ENCODE results near the gene FBXW2. TPM values are rescaled to one million over a fixed set of nuclear protein-coding genes. Genes with fewer than 3 reads are reported as not detected.

Gene FBXW2
- total RNA-seq, 2 donors from 2014 or later, result 72.6 to 78.5 TPM

GRCh38 chr9:120715389-120715924 is 77.8 kb downstream of the FBXW2 start:
- Mint-ChIP-seq H3K27me3 (ENCODE audit: low read depth) (no peaks in the 10 kb centered on the region), H3K9me3 (no peaks in the 10 kb centered on the region), H3K27ac (no peak overlapping the region), H3K36me3 (ENCODE audit: insufficient read depth in 2 of 2) (peaks cover 0 to 5% of the 10 kb centered on the region in 2 donors), H3K4me3 (peak overlapping the region; percentile 59 to 86), H3K4me1 (ENCODE audit: low read depth) (peaks cover 46% of the 10 kb centered on the region)
- no peak for ATAC-seq (replicated peaks in 1 of 2)
- DNase-seq, result no peak

- Mint-ChIP-seq H3K27ac (no peak overlapping the region), H3K4me3 (peak overlapping the region; percentile 86 to 92), H3K36me3 (ENCODE audit: insufficient read depth in 2 of 2) (peaks cover 0 to 5% of the 10 kb centered on the region in 2 donors), H3K27me3 (ENCODE audit: low read depth) (no peaks in the 10 kb centered on the region), H3K9me3 (no peaks in the 10 kb centered on the region), H3K4me1 (ENCODE audit: low read depth) (peaks cover 51% of the 10 kb centered on the region)
- DNase-seq, result no peak
- no peak for ATAC-seq (replicated peaks in 1 of 2)
Measured at GRCh38 chr9:120714846-120715388, 78.3 kb downstream of the FBXW2 start.

- H3K4me1 Mint-ChIP-seq (ENCODE audit: low read depth), result peaks cover 52% of the 10 kb centered on the region
- peak within 1 kb of the TSS; percentile 41 for H3K27ac Mint-ChIP-seq
- no peaks in the 10 kb centered on the region for H3K9me3 Mint-ChIP-seq
- ATAC-seq (replicated peaks in 1 of 2), result peak; percentile 97 to 98
- DNase-seq, result peak; percentile 97 to 99
- no peaks in the 10 kb centered on the region for H3K27me3 Mint-ChIP-seq (ENCODE audit: low read depth)
- H3K36me3 Mint-ChIP-seq (ENCODE audit: insufficient read depth in 2 of 2), result peaks cover 0 to 5% of the 10 kb centered on the region in 2 donors
- peak within 1 kb of the TSS; percentile 95 to 96 for H3K4me3 Mint-ChIP-seq
Measured at GRCh38 chr9:120714088-120714845, 78.9 kb downstream of the FBXW2 start, which contains the start of gene MEGF9. Gene MEGF9, minus strand, starts transcription at chr9:120714470. Its CDS starts 112 bp downstream, at chr9:120714358.

GRCh38 chr9:120713257-120714087 is 79.7 kb downstream of the FBXW2 start:
- peaks cover 0 to 5% of the 10 kb centered on the region in 2 donors for H3K36me3 Mint-ChIP-seq (ENCODE audit: insufficient read depth in 2 of 2)
- H3K27me3 Mint-ChIP-seq (ENCODE audit: low read depth), result no peaks in the 10 kb centered on the region
- peak overlapping the region; percentile 95 to 96 for H3K4me3 Mint-ChIP-seq
- peaks cover 51% of the 10 kb centered on the region for H3K4me1 Mint-ChIP-seq (ENCODE audit: low read depth)
- DNase-seq, result peak; percentile 26 to 35
- ATAC-seq (replicated peaks in 1 of 2), result no peak
- H3K27ac Mint-ChIP-seq, result peak overlapping the region; percentile 37
- H3K9me3 Mint-ChIP-seq, result no peaks in the 10 kb centered on the region

- Mint-ChIP-seq H3K27ac (peak overlapping the region; percentile 80), H3K4me1 (ENCODE audit: low read depth) (peaks cover 48% of the 10 kb centered on the region), H3K27me3 (ENCODE audit: low read depth) (no peaks in the 10 kb centered on the region), H3K4me3 (peak overlapping the region; percentile 95 to 96), H3K36me3 (ENCODE audit: insufficient read depth in 2 of 2) (peaks cover 0 to 5% of the 10 kb centered on the region in 2 donors), H3K9me3 (no peaks in the 10 kb centered on the region)
- ATAC-seq (replicated peaks in 1 of 2) (no peak), DNase-seq (no peak)
Measured at GRCh38 chr9:120712539-120713031, 80.6 kb downstream of the FBXW2 start.

GRCh38 chr9:120711841-120712538 is 81.2 kb downstream of the FBXW2 start:
- peaks cover 54% of the 10 kb centered on the region for H3K4me1 Mint-ChIP-seq (ENCODE audit: low read depth)
- peak overlapping the region; percentile 80 for H3K27ac Mint-ChIP-seq
- no peak for DNase-seq
- H3K9me3 Mint-ChIP-seq, result no peaks in the 10 kb centered on the region
- no peak for ATAC-seq (replicated peaks in 1 of 2)
- H3K27me3 Mint-ChIP-seq (ENCODE audit: low read depth), result no peaks in the 10 kb centered on the region
- H3K4me3 Mint-ChIP-seq, result peak overlapping the region; percentile 95 to 96
- H3K36me3 Mint-ChIP-seq (ENCODE audit: insufficient read depth in 2 of 2), result peaks cover 0 to 5% of the 10 kb centered on the region in 2 donors

- DNase-seq, result no peak
- Mint-ChIP-seq H3K9me3 (no peaks in the 10 kb centered on the region), H3K27me3 (ENCODE audit: low read depth) (no peaks in the 10 kb centered on the region), H3K4me1 (ENCODE audit: low read depth) (peaks cover 55% of the 10 kb centered on the region), H3K27ac (peak overlapping the region; percentile 91), H3K4me3 (peak overlapping the region; percentile 81 to 96), H3K36me3 (ENCODE audit: insufficient read depth in 2 of 2) (peaks cover 0 to 5% of the 10 kb centered on the region in 2 donors)
- ATAC-seq (replicated peaks in 1 of 2), result no peak
Measured at GRCh38 chr9:120711354-120711753, 81.9 kb downstream of the FBXW2 start.

- DNase-seq (no peak), ATAC-seq (replicated peaks in 1 of 2) (no peak)
- Mint-ChIP-seq H3K4me3 (peak overlapping the region; percentile 81 to 96), H3K36me3 (ENCODE audit: insufficient read depth in 2 of 2) (peaks cover 0 to 5% of the 10 kb centered on the region in 2 donors), H3K27me3 (ENCODE audit: low read depth) (no peaks in the 10 kb centered on the region), H3K27ac (peak overlapping the region; percentile 91), H3K9me3 (no peaks in the 10 kb centered on the region), H3K4me1 (ENCODE audit: low read depth) (peaks cover 50% of the 10 kb centered on the region)
Measured at GRCh38 chr9:120710110-120710981, 82.9 kb downstream of the FBXW2 start.

GRCh38 chr9:120708526-120709224 is 84.5 kb downstream of the FBXW2 start:
- Mint-ChIP-seq H3K9me3 (no peaks in the 10 kb centered on the region), H3K27me3 (ENCODE audit: low read depth) (no peaks in the 10 kb centered on the region), H3K36me3 (ENCODE audit: insufficient read depth in 2 of 2) (peaks cover 0 to 6% of the 10 kb centered on the region in 2 donors), H3K4me3 (peak overlapping the region; percentile 62 to 72), H3K4me1 (ENCODE audit: low read depth) (peaks cover 46% of the 10 kb centered on the region), H3K27ac (peak overlapping the region; percentile 50)
- DNase-seq (no peak), ATAC-seq (replicated peaks in 1 of 2) (no peak)

GRCh38 chr9:120707170-120707569 is 86.0 kb downstream of the FBXW2 start:
- ATAC-seq (replicated peaks in 1 of 2), result no peak
- DNase-seq, result no peak
- peaks cover 33% of the 10 kb centered on the region for H3K4me1 Mint-ChIP-seq (ENCODE audit: low read depth)
- peaks cover 0 to 2% of the 10 kb centered on the region in 2 donors for H3K36me3 Mint-ChIP-seq (ENCODE audit: insufficient read depth in 2 of 2)
- H3K27ac Mint-ChIP-seq, result no peak overlapping the region
- H3K9me3 Mint-ChIP-seq, result no peaks in the 10 kb centered on the region
- H3K4me3 Mint-ChIP-seq, result no peak overlapping the region
- H3K27me3 Mint-ChIP-seq (ENCODE audit: low read depth), result no peaks in the 10 kb centered on the region

Data from activated T-cell treated with anti-CD3 and anti-CD28 coated beads, Interleukin-2, amount 50 U/mL, for 72 hours (primary cell).